ENCODE data around the gene SAMD4A.

SAMD4A gene

GRCh38 chr14:54639611-54640010, 72.7 kb downstream of the SAMD4A start:
- no peak overlapping the region for H3K27ac Mint-ChIP-seq

DNA sequence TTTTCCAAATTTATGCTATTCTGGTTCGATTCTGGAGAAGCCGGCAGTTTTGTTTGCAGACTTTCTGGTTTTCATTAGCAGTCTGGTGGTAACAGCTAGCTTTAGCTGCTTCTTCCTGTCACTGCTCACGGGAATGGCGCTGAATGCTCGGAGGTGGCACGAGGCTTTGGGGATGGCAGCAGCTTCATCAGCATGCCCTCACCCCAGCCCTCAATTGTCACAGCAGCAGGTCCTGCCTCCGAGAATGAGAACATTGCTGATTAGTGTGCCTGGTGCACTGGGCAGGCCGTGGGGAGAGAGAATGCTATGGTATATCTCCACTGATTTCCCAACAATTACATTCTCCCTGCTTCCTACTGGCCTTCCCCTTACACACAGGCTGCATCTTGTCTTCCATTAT, 73.6 kb downstream of the SAMD4A start:
- no peak for DNase-seq
- Mint-ChIP-seq H3K4me1 (no peaks in the 10 kb centered on the region), H3K4me3 (no peak overlapping the region), H3K36me3 (no peaks in the 10 kb centered on the region), H3K27me3 (peaks cover 32% of the 10 kb centered on the region), H3K9me3 (no peaks in the 10 kb centered on the region), H3K27ac (no peak overlapping the region)
- CTCF ChIA-PET, result interaction anchor here (1.3 kb wide), 2 partner anchors 16 to 83 kb away, joined by 3 read pairs; no protein-coding TSS in a partner anchor

More at GRCh38 chr14:54639611-54640010, 72.7 kb downstream of the SAMD4A start:
- DNase-seq, result no peak
- Mint-ChIP-seq H3K4me3 (no peak overlapping the region), H3K27me3 (peaks cover 32% of the 10 kb centered on the region), H3K36me3 (no peaks in the 10 kb centered on the region), H3K9me3 (no peaks in the 10 kb centered on the region), H3K4me1 (no peaks in the 10 kb centered on the region)
- CTCF ChIA-PET, result interaction anchor here (1.3 kb wide), 2 partner anchors 17 to 84 kb away, joined by 3 read pairs; no protein-coding TSS in a partner anchor

GRCh38 chr14:54642121-54642520, 75.2 kb downstream of the SAMD4A start:
- Mint-ChIP-seq H3K4me1 (peaks cover 2% of the 10 kb centered on the region), H3K9me3 (no peaks in the 10 kb centered on the region), H3K27ac (no peak overlapping the region), H3K36me3 (no peaks in the 10 kb centered on the region), H3K4me3 (no peak overlapping the region), H3K27me3 (peaks cover 31% of the 10 kb centered on the region)
- no peak for DNase-seq
- CTCF ChIA-PET, result interaction anchor here (0.6 to 2.1 kb wide), 9 partner anchors 11 to 140 kb away, joined by 3 to 14 read pairs (median 5); no protein-coding TSS in a partner anchor

DNA sequence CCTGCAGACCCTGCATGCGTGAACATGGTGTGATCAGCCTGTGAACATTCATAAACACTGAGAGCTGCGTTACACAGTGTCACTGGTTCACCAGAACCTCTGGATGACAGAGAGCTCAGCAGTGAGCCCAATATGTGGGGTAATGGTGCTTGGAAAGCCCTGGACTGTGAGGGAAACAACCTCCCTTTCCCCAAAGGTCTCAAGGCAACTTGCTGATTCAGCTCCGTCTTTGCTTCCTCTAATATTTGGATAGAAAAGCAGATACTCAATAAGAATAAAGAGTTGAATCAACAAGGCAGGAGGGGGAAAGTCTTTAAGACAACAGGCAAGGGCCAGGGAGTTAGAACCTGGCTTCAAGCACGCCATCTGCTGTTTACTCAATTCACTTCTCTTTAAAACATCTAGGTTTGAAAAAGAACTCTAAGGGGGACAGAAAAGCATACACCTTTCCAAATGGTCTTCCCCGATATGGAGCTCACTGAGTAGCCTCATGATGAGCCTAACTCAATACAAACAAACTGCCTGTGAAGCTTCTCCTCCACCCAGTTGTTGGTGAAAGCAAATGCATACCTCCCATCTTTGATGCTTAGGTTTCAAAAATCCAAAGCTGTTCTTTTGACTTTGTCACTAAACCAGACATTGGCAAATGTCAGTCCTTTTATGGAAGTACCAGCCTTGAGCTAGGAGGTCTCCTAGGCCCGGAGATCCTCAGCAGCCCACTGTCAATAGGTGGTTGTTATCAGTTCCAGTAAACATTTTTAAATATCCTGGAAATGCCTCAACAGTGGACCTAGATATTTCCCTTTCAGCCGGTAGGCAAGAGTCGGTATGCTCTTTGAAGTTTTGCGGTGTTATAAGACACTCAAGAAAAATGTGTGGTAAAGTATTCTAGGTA, 76.1 kb downstream of the SAMD4A start:
- H3K4me1 Mint-ChIP-seq, result peaks cover 2% of the 10 kb centered on the region
- no peak overlapping the region for H3K27ac Mint-ChIP-seq
- no peaks in the 10 kb centered on the region for H3K36me3 Mint-ChIP-seq
- DNase-seq, result no peak
- peaks cover 28% of the 10 kb centered on the region for H3K27me3 Mint-ChIP-seq
- CTCF ChIA-PET, result interaction anchor here (0.7 to 2.1 kb wide), 19 partner anchors 12 to 141 kb away, joined by 3 to 14 read pairs (median 4); partner anchors contain the start of gene SAMD4A
- no peaks in the 10 kb centered on the region for H3K9me3 Mint-ChIP-seq
- H3K4me3 Mint-ChIP-seq, result no peak overlapping the region

DNA sequence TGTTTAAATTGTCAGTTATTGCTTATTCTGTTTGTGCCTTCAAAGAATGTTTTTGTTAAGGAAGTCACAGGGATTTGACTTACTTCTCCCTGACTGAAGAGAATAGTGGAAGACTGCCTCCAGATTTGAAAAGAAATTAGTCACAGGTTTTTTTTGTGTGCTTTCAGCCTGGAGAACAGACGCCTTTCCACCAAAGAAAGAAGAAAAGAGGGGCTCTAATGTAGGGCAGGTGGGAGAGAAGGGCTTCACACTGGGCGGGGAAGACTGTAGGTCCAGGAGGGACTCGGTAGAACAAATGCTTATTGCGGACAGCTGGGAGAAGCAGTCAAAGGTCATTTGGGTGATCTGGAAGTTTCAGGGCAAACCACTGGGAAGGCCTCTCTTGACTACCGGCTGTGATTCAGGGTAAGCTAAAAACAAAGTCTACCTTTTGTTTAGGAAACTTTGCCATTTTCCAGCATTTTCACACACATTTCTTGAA, 76.8 kb downstream of the SAMD4A start:
- no peak overlapping the region for H3K4me3 Mint-ChIP-seq
- H3K36me3 Mint-ChIP-seq, result no peaks in the 10 kb centered on the region
- H3K4me1 Mint-ChIP-seq, result peaks cover 2% of the 10 kb centered on the region
- H3K27me3 Mint-ChIP-seq, result peaks cover 28% of the 10 kb centered on the region
- CTCF ChIA-PET, result interaction anchor here (0.7 to 2.1 kb wide), 13 partner anchors 13 to 132 kb away, joined by 3 to 14 read pairs (median 5); partner anchors contain the start of gene SAMD4A
- DNase-seq, result no peak
- no peaks in the 10 kb centered on the region for H3K9me3 Mint-ChIP-seq
- H3K27ac Mint-ChIP-seq, result no peak overlapping the region

- CTCF ChIA-PET, result no interaction called here
- Mint-ChIP-seq H3K9me3 (no peaks in the 10 kb centered on the region), H3K27me3 (peaks cover 21% of the 10 kb centered on the region), H3K4me3 (no peak overlapping the region), H3K36me3 (no peaks in the 10 kb centered on the region), H3K4me1 (peaks cover 2% of the 10 kb centered on the region), H3K27ac (no peak overlapping the region)
- DNase-seq, result no peak
Observed at GRCh38 chr14:54645639-54646038, 78.7 kb downstream of the SAMD4A start.

- DNase-seq, result no peak
- Mint-ChIP-seq H3K9me3 (no peaks in the 10 kb centered on the region), H3K36me3 (no peaks in the 10 kb centered on the region), H3K4me1 (peaks cover 2% of the 10 kb centered on the region), H3K27me3 (peaks cover 21% of the 10 kb centered on the region), H3K4me3 (no peak overlapping the region), H3K27ac (no peak overlapping the region)
- CTCF ChIA-PET, result no interaction called here
Observed at GRCh38 chr14:54646626-54647025, 79.7 kb downstream of the SAMD4A start.

- Mint-ChIP-seq H3K27ac (no peak overlapping the region), H3K27me3 (peaks cover 20% of the 10 kb centered on the region), H3K36me3 (no peaks in the 10 kb centered on the region), H3K9me3 (no peaks in the 10 kb centered on the region), H3K4me1 (peaks cover 2% of the 10 kb centered on the region), H3K4me3 (no peak overlapping the region)
- CTCF ChIA-PET, result interaction anchor here (1.0 to 2.1 kb wide), 2 partner anchors 44 to 127 kb away, joined by 3 to 6 read pairs; no protein-coding TSS in a partner anchor
- DNase-seq, result no peak
Observed at GRCh38 chr14:54647378-54647777, 80.5 kb downstream of the SAMD4A start.

DNA sequence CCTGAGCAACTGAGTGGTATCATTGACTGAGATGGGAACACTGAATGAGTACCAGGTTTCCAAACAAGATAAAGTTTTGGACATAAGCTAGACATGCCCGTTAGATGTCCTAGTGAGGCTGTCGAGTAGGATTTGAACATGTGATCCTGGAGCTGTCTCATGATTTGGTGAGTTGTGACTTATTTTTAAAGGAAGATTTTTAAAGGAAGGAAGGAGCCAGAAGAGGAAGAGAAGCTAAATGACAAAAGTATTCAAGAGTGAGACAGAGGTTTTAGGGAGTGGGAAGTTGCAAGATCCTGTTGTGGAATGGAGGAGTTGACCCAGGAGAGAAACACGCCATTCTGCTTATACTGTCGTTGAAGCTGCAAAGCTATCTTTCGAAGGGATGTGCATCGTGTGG, 82.1 kb downstream of the SAMD4A start:
- H3K9me3 Mint-ChIP-seq, result no peaks in the 10 kb centered on the region
- no peaks in the 10 kb centered on the region for H3K36me3 Mint-ChIP-seq
- H3K4me3 Mint-ChIP-seq, result no peak overlapping the region
- H3K27ac Mint-ChIP-seq, result no peak overlapping the region
- CTCF ChIA-PET, result interaction anchor here (2.1 kb wide), 1 partner anchor 42 kb away, joined by 6 read pairs; no protein-coding TSS in a partner anchor
- H3K27me3 Mint-ChIP-seq, result peaks cover 23% of the 10 kb centered on the region
- peaks cover 2% of the 10 kb centered on the region for H3K4me1 Mint-ChIP-seq
- no peak for DNase-seq

GRCh38 chr14:54650331-54650958, 83.5 kb downstream of the SAMD4A start:
- Mint-ChIP-seq H3K36me3 (no peaks in the 10 kb centered on the region), H3K27me3 (peaks cover 33% of the 10 kb centered on the region), H3K4me3 (no peak overlapping the region), H3K27ac (no peak overlapping the region), H3K9me3 (no peaks in the 10 kb centered on the region), H3K4me1 (peaks cover 2% of the 10 kb centered on the region)
- no peak for DNase-seq
- CTCF ChIA-PET, result no interaction called here

- H3K9me3 Mint-ChIP-seq, result no peaks in the 10 kb centered on the region
- no peak overlapping the region for H3K4me3 Mint-ChIP-seq
- peaks cover 33% of the 10 kb centered on the region for H3K27me3 Mint-ChIP-seq
- no peak for DNase-seq
- no peak overlapping the region for H3K27ac Mint-ChIP-seq
- no peaks in the 10 kb centered on the region for H3K36me3 Mint-ChIP-seq
- peaks cover 2% of the 10 kb centered on the region for H3K4me1 Mint-ChIP-seq
- CTCF ChIA-PET, result no interaction called here
Observed at GRCh38 chr14:54650959-54651351, 84.0 kb downstream of the SAMD4A start.

GRCh38 chr14:54651649-54652048, 84.7 kb downstream of the SAMD4A start:
- no peaks in the 10 kb centered on the region for H3K36me3 Mint-ChIP-seq
- H3K4me1 Mint-ChIP-seq, result peaks cover 2% of the 10 kb centered on the region
- H3K27me3 Mint-ChIP-seq, result peaks cover 33% of the 10 kb centered on the region
- CTCF ChIA-PET, result no interaction called here
- H3K4me3 Mint-ChIP-seq, result no peak overlapping the region
- H3K9me3 Mint-ChIP-seq, result no peaks in the 10 kb centered on the region
- H3K27ac Mint-ChIP-seq, result no peak overlapping the region
- DNase-seq, result no peak

GRCh38 chr14:54652188-54652587, 85.3 kb downstream of the SAMD4A start:
- Mint-ChIP-seq H3K27me3 (peaks cover 33% of the 10 kb centered on the region), H3K4me3 (no peak overlapping the region), H3K36me3 (no peaks in the 10 kb centered on the region), H3K27ac (no peak overlapping the region), H3K9me3 (no peaks in the 10 kb centered on the region), H3K4me1 (no peaks in the 10 kb centered on the region)
- CTCF ChIA-PET, result no interaction called here
- DNase-seq, result no peak

DNA sequence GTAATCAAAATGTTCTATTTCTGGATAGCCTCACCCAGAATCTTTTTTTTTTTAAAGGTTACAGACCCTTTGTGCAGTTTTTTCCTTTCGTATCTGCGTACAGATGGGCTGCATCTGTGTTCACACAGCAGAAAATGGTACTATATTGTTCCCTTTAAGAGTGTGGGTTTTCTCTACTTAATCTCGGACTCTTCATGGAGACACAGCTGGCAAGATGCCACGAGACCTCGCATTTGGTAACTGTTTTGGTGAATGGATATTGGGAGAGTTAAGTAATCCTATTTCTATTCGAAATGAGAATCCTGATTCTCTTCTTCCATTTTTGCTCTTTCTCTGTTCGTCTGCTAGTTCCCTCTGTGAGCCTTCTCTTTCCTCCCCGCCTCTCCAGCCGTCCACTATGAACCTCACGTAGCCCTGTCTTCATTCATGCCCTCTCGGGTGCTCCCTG, 85.7 kb downstream of the SAMD4A start:
- H3K4me3 Mint-ChIP-seq, result no peak overlapping the region
- no peaks in the 10 kb centered on the region for H3K4me1 Mint-ChIP-seq
- CTCF ChIA-PET, result no interaction called here
- H3K27me3 Mint-ChIP-seq, result peaks cover 33% of the 10 kb centered on the region
- H3K36me3 Mint-ChIP-seq, result no peaks in the 10 kb centered on the region
- H3K9me3 Mint-ChIP-seq, result no peaks in the 10 kb centered on the region
- H3K27ac Mint-ChIP-seq, result no peak overlapping the region
- no peak for DNase-seq

All from activated naive CD4-positive, alpha-beta T cell treated with anti-CD3 and anti-CD28 coated beads, Interleukin-2, amount 10 ng/mL, durations not matched to agents 7 days and 5 days (primary cell).